Right renal cortex interstitium (tissue), 3 donors: ENCODE data around the gene DAPK1. TPM values are rescaled to one million over a fixed set of nuclear protein-coding genes. Genes with fewer than 3 reads are reported as not detected.

Experiments used
- DNase-seq, 3 donors: peaks; one replicate each; pipeline ENCODE4 v3.0.0-alpha.2; 2013; ENCODE audit warnings: low read depth in 3 of 3, low spot score in 2 of 3
- polyA plus RNA-seq, 3 donors: library from polyadenylated mRNA; unstranded; fragments of 120-200 nt; gene quantifications; one replicate each; pipeline ENCODE4 v1.2.1, GENCODE V29; 2013; ENCODE audit not compliant: insufficient read length in 3 of 3

The DAPK1 gene
- polyA plus RNA-seq, 3 donors = 66.5 to 68.4 (median 68.4) TPM

DNA sequence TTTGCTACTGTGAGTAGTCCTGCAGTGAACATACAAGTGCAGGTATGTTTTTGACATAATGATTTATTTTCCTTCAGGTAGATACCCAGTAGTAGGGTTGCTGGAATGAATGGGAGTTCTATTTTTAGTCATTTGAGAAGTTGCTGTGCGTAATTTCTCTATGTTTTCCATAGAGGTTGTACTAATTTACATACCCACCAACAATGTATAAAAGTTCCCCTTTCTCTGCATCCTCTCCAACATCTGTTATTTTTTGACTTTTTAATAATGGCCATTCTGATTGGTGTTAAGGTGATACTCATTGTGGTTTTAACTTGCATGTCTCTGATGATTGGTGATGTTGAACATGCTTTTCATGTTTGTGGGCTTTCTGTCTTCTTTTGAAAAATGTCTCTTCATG is 163.6 kb downstream of the DAPK1 start:
- no peak for DNase-seq

DNA sequence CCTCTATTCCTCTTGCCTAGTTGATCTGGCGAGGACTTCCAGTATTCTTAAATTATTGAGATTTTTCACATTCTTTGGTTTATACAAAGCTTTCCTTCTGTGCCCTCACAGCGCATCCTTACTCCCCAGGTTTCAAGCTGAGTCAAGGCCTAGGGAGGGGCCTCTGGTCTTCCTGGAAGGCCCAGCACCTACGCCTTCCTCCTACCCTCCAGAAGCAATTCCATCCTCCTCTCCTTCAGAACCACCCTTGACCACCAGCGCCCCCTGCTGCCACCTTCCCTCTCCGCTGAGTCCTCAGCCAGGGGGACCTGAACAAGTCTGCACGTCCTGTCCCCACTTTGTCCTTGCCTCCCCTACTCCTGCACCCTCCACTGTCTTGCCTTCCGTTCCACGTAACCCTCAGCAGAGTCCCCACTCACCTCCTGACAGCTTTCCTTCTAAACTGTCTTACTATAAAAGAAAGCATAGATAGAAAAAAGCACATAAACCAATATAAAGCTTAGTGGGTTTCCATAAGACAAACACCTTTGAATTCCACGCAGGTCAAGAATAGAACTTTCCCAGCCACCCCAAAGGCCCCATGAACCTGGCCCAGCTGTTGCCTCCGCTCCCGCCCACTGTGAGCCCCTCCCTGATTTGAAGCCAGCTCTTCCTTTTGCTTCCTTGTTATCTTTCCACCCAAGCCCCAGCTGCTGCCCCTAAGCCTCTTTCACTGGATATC is 165.3 kb downstream of the DAPK1 start:
- no peak for DNase-seq

GRCh38 chr9:87663556-87663955 is 165.9 kb downstream of the DAPK1 start:
- DNase-seq = no peak

DNA sequence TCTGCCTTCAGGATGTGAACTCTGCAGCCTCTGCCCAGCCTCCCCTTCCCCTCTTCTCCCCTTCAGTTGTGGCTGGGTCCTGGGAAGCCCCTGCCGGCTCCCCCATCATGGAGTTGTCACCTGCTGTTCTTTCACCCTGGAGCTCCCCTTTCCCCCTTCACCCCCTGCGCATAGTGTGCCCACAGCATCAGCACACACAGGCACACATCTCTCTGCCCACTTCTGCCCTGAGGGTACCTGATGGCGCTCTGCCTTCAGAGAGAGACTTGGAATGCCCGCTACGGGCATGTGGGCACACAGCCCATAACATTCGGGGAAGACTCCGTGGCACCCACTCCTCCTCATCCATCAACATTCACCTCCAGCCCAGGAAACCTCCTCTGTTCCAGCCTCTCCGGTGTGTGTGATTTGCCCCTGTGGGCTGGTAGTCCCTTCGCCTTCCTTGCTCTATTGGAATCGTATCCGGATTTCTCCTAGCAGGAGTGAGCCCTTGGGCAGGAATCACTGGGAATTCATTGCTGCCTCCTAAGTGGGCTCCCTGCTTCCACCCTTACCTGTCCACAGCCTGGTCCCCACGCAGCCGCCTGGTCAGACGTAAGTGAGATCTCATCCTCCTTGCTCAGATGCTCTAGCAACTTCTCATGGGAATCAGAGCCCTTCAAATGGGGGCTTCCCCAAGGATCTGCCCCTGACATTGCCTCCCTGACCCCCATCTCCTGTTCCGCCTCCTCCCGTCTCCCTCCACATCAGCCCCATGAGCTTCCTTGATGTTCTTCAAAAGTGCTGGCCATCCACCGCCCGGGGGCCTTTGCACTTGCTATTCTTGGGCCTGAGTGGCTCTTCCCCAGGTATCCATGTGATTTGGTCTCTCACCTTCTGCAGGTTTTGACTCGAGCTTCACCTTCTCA is 166.7 kb downstream of the DAPK1 start:
- no peak for DNase-seq

- no peak for DNase-seq
These were observed 167.8 kb downstream of the DAPK1 start for GRCh38 chr9:87665505-87665904.

DNA sequence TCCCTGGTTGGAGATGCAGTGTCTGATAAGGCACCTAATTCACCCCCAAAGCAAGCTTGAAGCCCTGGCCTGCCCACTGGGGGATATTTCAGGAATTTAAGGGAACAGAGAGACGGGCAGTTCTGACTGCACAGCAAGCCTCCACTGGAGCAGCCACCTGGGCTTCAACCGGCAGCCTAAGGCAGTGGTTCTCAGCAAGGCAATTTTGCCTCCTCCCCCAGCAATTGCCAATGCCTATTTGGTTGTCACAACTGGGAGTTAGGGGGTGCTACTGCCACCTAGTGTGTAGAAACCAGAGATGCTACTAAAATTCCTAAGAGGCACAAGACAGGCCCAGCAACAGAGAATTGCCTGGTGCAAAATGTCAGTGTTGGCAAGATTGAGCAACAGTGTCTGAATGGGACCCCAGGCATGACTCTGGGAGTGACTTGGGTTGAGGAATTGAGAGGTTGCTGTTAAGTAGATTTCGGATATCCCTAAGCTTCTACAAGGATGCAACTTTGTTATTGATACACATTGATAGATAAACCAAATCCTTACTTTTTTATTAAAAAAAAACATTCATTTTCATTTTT is 169.6 kb downstream of the DAPK1 start:
- no peak for DNase-seq

DNA sequence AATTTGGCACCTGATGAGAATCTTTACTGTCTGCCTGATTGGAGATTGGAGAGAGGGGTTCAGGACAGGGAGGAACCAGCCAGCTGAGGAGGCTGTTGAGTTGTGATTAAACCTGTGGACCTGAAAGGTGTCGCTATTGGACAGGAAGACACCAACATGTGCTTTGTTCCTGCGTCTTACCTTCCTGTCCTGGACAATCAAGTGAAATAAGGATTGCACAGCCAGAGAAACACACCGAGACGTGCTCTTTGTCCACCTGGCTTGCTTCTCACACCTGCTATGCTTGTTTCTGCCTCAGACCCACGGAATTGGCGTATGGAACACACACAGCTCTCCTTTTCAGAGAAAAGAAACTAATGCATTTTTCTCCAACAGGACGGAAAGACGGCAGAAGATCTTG is 170.6 kb downstream of the DAPK1 start:
- no peak for DNase-seq

DNA sequence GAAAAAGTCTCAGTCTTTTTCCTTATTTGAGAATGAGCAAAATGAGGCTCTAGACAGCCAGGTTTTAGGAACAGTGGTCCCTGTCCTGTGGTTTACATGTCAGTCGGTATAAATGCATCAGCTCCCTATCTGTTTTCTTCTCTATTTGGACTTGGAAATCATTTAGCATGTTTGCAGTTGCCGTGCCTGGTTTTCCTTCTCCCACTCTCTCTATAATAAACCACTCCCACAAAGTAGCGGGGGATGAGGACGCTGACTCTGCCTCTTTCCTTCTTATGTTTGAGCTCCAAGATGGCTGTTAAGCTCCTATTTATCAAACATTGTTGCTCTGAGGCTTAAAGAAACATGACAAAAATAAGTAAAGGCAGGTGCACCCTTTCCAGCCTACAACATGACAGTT is 171.1 kb downstream of the DAPK1 start:
- no peak for DNase-seq

GRCh38 chr9:87670572-87671264 is 173.1 kb downstream of the DAPK1 start:
- DNase-seq = no peak

- no peak for DNase-seq
These were observed 173.8 kb downstream of the DAPK1 start for GRCh38 chr9:87671478-87671877.

DNA sequence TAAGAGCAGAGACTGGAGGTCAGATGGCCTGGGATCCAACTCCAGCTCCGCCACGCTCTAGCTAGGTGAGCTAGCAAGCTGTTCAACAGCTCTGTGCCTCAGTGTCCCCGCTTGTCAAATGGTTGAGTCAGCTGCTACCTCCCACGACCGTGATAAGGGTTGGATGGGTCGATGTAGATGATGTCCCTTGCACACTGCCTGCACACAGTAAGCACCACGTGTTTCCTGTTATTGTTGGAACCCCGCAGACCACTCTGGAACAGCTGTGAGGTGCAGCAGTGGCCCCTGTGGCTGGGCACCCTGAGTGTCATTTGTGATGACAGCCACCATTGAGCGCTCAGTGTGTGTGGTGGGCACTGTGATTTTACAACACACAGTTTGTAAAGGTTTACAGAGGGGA is 174.3 kb downstream of the DAPK1 start:
- no peak for DNase-seq

- no peak for DNase-seq
These were observed 174.9 kb downstream of the DAPK1 start for GRCh38 chr9:87672586-87672985.

DNA sequence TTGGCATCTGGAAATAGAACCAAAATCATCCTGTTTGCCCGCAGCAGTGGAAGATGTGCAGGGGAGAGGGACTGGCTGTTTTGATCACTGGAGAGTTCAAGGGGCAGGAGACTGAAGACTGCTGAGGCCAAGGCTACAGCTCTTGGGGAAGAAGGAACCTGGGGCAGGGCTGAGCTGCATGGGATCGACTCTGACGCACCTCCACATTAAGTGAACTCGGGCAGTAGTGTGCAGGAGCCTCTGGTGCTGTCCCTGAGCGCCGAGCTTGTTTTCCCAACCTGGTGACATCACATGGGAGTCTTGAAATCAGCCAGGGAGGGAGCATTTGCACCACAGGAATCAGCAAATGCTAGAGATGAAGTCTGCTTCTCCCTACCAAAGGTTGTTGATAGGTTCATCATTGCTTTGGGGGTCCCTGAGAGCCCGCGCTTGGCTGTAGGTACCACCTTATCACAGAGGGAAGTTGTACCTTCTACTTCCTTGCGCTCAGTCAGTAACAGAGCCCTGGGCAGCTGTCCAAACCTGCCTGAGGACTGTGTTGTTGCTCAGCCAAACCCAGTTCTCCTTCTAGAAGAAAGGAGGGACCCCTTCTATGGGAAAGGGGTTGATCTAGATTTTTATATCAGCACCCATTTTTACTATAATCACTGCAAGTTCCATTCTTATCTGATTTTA is 175.9 kb downstream of the DAPK1 start:
- no peak for DNase-seq

GRCh38 chr9:87674565-87675299 is 177.1 kb downstream of the DAPK1 start:
- no peak for DNase-seq

DNA sequence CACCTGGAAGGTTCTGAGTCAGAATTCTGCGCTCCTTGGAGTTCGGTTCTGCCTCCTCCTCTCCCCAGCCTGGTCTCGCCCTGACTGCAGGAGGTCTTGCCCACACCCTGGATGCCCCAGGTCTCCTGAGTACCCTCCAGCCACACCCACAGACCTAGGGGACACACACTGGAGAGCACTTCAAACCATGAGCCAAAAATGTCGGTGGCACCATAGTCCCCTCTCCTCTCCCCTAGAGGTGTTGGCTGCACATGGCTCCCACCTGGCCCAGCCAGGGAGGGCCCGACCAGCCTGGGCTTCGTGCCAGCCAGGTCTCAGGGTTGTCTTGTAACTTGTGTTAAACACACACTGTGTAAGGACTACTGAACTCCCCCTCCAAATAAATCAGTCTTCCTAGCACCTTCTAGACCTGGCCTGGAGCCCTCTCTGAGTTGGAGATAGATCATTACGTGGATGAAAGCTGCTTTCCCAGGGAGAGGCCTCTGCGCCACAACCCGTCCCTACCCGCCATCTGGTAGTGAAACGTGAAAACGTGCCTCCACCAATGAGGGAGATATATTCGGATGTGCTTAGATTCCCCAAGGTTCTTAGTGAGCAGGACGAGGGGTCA is 178.3 kb downstream of the DAPK1 start:
- no peak for DNase-seq

- no peak for DNase-seq
These were observed 179.5 kb downstream of the DAPK1 start for GRCh38 chr9:87676976-87677775.

DNA sequence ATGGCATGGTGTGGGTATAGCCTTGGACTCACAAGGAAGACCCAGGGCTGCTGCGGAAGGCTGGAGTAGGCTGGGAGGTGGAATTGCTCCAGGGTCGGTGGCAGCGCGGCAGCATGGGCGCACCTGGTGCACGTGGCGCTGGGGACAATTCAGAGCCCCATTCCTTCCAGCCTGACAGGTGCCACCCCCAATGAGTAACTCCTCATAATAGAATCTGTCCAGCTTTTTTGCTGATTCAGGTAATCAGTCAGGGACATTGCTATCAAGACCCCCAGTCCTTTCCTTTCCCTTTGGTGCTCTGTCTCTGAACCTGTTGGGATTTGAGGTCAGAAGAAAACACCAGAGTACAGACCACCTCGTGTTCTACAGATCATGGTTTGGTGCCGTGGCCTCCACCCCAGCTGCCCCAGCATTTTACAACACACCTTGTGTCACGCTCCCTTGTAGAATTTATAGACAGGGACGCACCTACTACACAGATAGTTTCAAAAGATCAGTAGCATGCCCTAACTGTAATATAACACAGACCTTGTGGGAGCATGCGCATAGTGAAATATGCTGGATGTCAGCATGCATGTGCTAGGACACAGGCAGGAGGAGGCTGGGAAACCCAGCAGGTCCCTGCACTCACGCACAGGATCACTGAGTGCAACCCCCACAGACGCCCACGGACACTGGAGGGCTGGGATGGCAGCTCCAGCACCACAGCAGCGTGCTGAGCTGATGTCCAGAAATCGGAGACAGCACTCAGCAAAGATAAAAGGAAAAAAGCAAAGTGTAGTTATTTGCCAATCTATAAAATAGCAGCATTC is 180.3 kb downstream of the DAPK1 start:
- DNase-seq = no peak
